ENCODE results near the gene FBXO15.

FBXO15 gene

GRCh38 chr18:74110149-74110548 lies 37.5 kb downstream of the FBXO15 start:
- no peak for DNase-seq

GRCh38 chr18:74108460-74108859 lies 39.2 kb downstream of the FBXO15 start:
- DNase-seq, result no peak

GRCh38 chr18:74097803-74098202 lies 49.8 kb downstream of the FBXO15 start:
- DNase-seq, result peak; percentile 38

- no peak for DNase-seq
These were observed 54.7 kb downstream of the FBXO15 start for GRCh38 chr18:74092922-74093321.

- peak; percentile 63 for DNase-seq
These were observed 63.3 kb downstream of the FBXO15 start for GRCh38 chr18:74084184-74084855.

GRCh38 chr18:74083557-74083952 lies 64.1 kb downstream of the FBXO15 start:
- peak; percentile 77 for DNase-seq

- DNase-seq, result peak; percentile 71
These were observed 64.7 kb downstream of the FBXO15 start for GRCh38 chr18:74082742-74083556.

GRCh38 chr18:74081966-74082741 lies 65.5 kb downstream of the FBXO15 start:
- peak; percentile 94 for DNase-seq

- no peak for DNase-seq
These were observed 69.4 kb downstream of the FBXO15 start for GRCh38 chr18:74078257-74078656.

- no peak for DNase-seq
These were observed 72.7 kb downstream of the FBXO15 start for GRCh38 chr18:74074668-74075564.

GRCh38 chr18:74073957-74074667 lies 73.5 kb downstream of the FBXO15 start:
- DNase-seq, result no peak

GRCh38 chr18:74069178-74070050 lies 78.2 kb downstream of the FBXO15 start:
- DNase-seq, result no peak

- DNase-seq, result no peak
These were observed 79.3 kb downstream of the FBXO15 start for GRCh38 chr18:74068296-74068695.

- no peak for DNase-seq
These were observed 81.6 kb downstream of the FBXO15 start for GRCh38 chr18:74066018-74066417.

- DNase-seq, result no peak
These were observed 82.3 kb downstream of the FBXO15 start for GRCh38 chr18:74065366-74065765.

- DNase-seq, result peak; percentile 92
These were observed 83.1 kb downstream of the FBXO15 start for GRCh38 chr18:74064510-74064909.

GRCh38 chr18:74063557-74063956 lies 84.1 kb downstream of the FBXO15 start:
- peak; percentile 98 for DNase-seq

GRCh38 chr18:74063023-74063422 lies 84.6 kb downstream of the FBXO15 start:
- peak; percentile 83 for DNase-seq

GRCh38 chr18:74062037-74062436 lies 85.6 kb downstream of the FBXO15 start:
- no peak for DNase-seq

- peak; percentile 28 for DNase-seq
These were observed 87.1 kb downstream of the FBXO15 start for GRCh38 chr18:74060579-74060978.

GRCh38 chr18:74050807-74051206 lies 96.8 kb downstream of the FBXO15 start:
- DNase-seq, result peak; percentile 90
